Measurements from ENCODE around the gene SUGCT.

The SUGCT gene

GRCh38 chr7:40498924-40499510 lies 364.2 kb downstream of the SUGCT start:
- Histone ChIP-seq H3K4me3 (ENCODE audit: low read depth, low read length) (no peak overlapping the region), H3K27me3 (replicated peaks) (no peaks in the 10 kb centered on the region), H3K36me3 (replicated peaks) (no peaks in the 10 kb centered on the region), H3K27ac (no peak overlapping the region)
- in situ Hi-C loops (cut with HindIII; ENCODE audit: low pct_ligation_motif_present, low sequenced_read_pairs), result no loop called here
- no peak for TF ChIP-seq CTCF (IDR thresholded peaks at IDR 0.05; ENCODE audit: low read depth, low read length, missing control alignments)
- DNase-seq, result no peak

- H3K27ac ChIP-seq, result no peak overlapping the region
- in situ Hi-C loops (cut with HindIII; ENCODE audit: low pct_ligation_motif_present, low sequenced_read_pairs), result no loop called here
- H3K36me3 ChIP-seq (replicated peaks), result no peaks in the 10 kb centered on the region
- DNase-seq, result no peak
- no peaks in the 10 kb centered on the region for H3K27me3 ChIP-seq (replicated peaks)
- no peak for TF ChIP-seq CTCF (IDR thresholded peaks at IDR 0.05; ENCODE audit: low read depth, low read length, missing control alignments)
- H3K4me3 ChIP-seq (ENCODE audit: low read depth, low read length), result no peak overlapping the region
These were observed 364.9 kb downstream of the SUGCT start for GRCh38 chr7:40499718-40500117.

- Histone ChIP-seq H3K36me3 (replicated peaks) (no peaks in the 10 kb centered on the region), H3K27ac (no peak overlapping the region), H3K4me3 (ENCODE audit: low read depth, low read length) (no peak overlapping the region), H3K27me3 (replicated peaks) (no peaks in the 10 kb centered on the region)
- no peak for DNase-seq
- TF ChIP-seq CTCF (IDR thresholded peaks at IDR 0.05; ENCODE audit: low read depth, low read length, missing control alignments), result no peak
- in situ Hi-C loops (cut with HindIII; ENCODE audit: low pct_ligation_motif_present, low sequenced_read_pairs), result no loop called here
These were observed 365.4 kb downstream of the SUGCT start for GRCh38 chr7:40500219-40500618.

GRCh38 chr7:40502359-40502758 lies 367.6 kb downstream of the SUGCT start:
- in situ Hi-C loops (cut with HindIII; ENCODE audit: low pct_ligation_motif_present, low sequenced_read_pairs), result no loop called here

GRCh38 chr7:40506158-40506557 lies 371.4 kb downstream of the SUGCT start:
- no peak for DNase-seq
- Histone ChIP-seq H3K36me3 (replicated peaks) (no peaks in the 10 kb centered on the region), H3K27me3 (replicated peaks) (no peaks in the 10 kb centered on the region), H3K4me3 (ENCODE audit: low read depth, low read length) (no peak overlapping the region), H3K27ac (no peak overlapping the region)
- no peak for TF ChIP-seq CTCF (IDR thresholded peaks at IDR 0.05; ENCODE audit: low read depth, low read length, missing control alignments)
- in situ Hi-C loops (cut with HindIII; ENCODE audit: low pct_ligation_motif_present, low sequenced_read_pairs), result no loop called here

More at GRCh38 chr7:40502359-40502758, 367.6 kb downstream of the SUGCT start:
- Histone ChIP-seq H3K36me3 (replicated peaks) (no peaks in the 10 kb centered on the region), H3K4me3 (ENCODE audit: low read depth, low read length) (no peak overlapping the region), H3K27ac (no peak overlapping the region), H3K27me3 (replicated peaks) (no peaks in the 10 kb centered on the region)
- DNase-seq, result no peak
- TF ChIP-seq CTCF (IDR thresholded peaks at IDR 0.05; ENCODE audit: low read depth, low read length, missing control alignments), result no peak

- in situ Hi-C loops (cut with HindIII; ENCODE audit: low pct_ligation_motif_present, low sequenced_read_pairs), result no loop called here
- H3K4me3 ChIP-seq (ENCODE audit: low read depth, low read length), result no peak overlapping the region
- no peaks in the 10 kb centered on the region for H3K36me3 ChIP-seq (replicated peaks)
- TF ChIP-seq CTCF (IDR thresholded peaks at IDR 0.05; ENCODE audit: low read depth, low read length, missing control alignments), result no peak
- H3K27ac ChIP-seq, result no peak overlapping the region
- DNase-seq, result no peak
- H3K27me3 ChIP-seq (replicated peaks), result no peaks in the 10 kb centered on the region
These were observed 372.4 kb downstream of the SUGCT start for GRCh38 chr7:40507166-40507565.
